ENCODE measurements around the gene ARHGAP15.

Gene ARHGAP15

GRCh38 chr2:143802242-143802641 is 673.0 kb downstream of the ARHGAP15 start:
- DNase-seq, result no peak

- DNase-seq, result no peak
These were observed 673.8 kb downstream of the ARHGAP15 start for GRCh38 chr2:143802871-143803650.

GRCh38 chr2:143803936-143804335 is 674.7 kb downstream of the ARHGAP15 start:
- no peak for DNase-seq

- no peak for DNase-seq
These were observed 676.4 kb downstream of the ARHGAP15 start for GRCh38 chr2:143805666-143806065.

- DNase-seq, result no peak
These were observed 678.0 kb downstream of the ARHGAP15 start for GRCh38 chr2:143807192-143807591.

GRCh38 chr2:143807671-143808070 is 678.5 kb downstream of the ARHGAP15 start:
- DNase-seq, result no peak

GRCh38 chr2:143808166-143808565 is 678.9 kb downstream of the ARHGAP15 start:
- DNase-seq, result no peak

- no peak for DNase-seq
These were observed 685.9 kb downstream of the ARHGAP15 start for GRCh38 chr2:143815082-143815481.

GRCh38 chr2:143816916-143817315 is 687.7 kb downstream of the ARHGAP15 start:
- no peak for DNase-seq
